HG03066 (cell line): Measurements from ENCODE around the gene YEATS2.

Source experiments
- ATAC-seq: cut with Tn5 transposase; IDR thresholded peaks from one replicate; pipeline ENCODE4 v1.9.1; 2021; ENCODE audit warnings: low read depth; ENCODE audit not compliant: unreplicated experiment

YEATS2 gene

DNA sequence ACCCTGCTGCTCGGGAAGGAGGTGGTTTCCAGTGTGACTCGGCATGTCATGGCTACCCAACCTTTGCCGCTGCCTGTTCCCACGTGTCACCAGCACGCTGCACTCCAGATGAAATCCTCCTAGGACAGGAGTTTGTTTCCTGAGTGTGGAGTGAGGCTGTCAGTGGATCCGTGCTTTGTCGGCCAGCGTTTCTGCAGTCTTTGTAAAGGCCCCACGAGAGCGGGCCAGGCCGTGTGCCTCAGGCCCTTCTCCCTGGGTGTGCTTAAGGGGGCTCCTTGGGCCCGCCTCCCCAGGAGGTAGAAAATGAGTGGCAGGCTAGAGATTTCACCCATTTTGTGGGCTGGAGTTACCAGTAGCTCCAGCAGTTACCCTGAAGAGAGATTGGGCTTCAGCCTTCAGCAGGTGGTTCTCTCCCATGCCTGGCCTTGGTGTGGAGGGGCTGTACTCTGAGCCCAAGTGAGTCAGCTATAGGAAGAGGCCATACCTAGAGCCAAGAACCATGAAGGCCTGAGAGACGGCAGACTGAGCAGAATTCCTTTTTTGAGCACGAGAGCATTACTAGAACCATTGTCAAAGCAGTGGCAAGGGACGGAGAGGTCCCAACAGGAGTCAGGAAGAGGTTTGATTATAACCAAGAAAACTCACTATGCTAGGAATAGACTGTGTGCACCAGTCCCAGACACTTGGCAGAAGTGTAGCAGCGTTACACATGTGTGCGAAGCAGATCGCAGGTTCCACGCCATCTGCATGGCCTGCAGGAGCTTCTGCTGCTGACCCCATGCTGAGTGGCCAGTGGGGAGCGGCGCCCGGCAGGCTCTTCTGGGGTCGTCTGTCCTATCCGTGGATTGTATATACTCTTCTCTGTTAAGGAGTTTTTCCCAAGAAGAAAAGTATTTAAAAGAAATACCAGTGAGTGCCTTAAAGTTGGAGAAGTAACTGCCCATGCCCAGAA, 113.3 kb downstream of the YEATS2 start:
- ATAC-seq = no peak

GRCh38 chr3:183811638-183812037, 114.0 kb downstream of the YEATS2 start:
- ATAC-seq = no peak

DNA sequence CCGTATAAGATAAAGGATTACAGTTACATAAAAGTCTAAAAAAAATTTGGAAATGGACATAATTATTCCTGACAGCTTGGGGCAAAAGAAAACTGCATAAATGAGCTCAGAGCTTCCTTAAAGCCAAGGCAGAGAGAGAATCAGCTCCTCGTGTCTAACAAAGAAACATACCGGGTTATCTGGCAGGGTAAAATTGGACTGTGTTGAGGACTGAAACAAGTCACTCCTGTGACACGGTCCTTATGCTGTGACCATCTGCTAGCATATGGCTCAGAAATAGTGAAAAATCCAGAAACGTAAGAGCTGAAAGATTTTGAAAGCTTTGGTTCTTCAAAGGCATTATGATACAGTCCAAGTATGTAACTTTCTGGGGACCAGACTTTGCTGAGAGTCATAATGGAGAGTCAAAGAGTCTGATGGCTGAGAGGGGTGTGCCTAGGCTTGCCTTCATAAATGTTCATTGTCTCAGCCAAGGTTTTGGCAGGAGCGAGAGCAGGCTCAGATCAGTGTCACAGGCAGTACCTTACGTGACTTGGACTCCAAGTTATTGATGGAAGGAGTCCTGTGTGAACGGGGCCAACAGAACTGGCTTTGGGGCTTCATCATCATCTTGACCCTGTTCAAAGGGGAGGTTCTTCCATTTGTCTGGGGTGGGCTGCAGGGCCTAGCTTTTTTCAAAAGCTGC, 115.3 kb downstream of the YEATS2 start:
- no peak for ATAC-seq

GRCh38 chr3:183814240-183814639, 116.6 kb downstream of the YEATS2 start:
- ATAC-seq = no peak

DNA sequence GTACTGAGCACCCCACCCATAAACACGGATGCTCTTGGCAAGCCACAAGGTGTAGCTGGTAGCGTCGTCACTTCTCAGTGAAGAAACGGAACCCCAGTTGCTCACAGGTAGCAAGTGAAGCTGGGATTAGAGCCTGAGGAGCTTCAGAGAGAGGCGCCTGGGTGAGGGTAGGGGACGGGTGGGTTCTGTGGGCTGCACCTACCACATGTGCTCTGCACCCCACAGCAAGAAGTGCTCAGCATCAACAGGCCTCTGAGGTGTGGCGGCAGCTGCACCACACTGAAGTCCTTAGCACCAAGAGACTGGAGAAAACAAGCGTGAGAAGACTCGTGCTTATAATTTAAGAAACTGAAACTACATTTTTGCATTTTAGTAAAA, 118.0 kb downstream of the YEATS2 start:
- ATAC-seq = no peak

DNA sequence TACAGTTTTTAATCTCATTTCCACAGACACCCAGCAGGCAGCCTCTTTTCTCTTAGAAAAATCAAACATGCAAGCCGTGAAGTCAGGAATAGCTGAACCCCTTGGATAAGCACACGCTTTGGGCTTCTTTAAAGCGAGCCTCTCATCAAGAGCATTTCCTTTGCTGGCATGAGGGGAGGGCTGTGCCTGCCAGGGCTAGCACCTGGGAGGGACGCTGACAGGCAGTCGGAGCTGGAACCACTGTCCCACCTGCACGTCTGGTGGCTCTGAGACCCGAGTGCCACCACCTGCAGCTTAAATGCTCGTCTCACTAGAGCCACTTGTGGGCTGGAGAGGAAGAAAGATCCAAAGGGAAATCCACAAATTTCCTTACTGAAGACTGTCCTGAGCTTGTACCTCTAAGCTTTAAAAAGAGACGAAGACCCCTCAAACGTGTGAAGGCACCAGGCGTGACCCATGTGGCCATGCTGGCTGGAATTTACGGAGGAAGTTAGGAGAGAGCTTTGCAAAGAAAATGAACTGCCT, 118.4 kb downstream of the YEATS2 start:
- ATAC-seq = no peak

GRCh38 chr3:183816681-183817510, 119.3 kb downstream of the YEATS2 start:
- ATAC-seq = no peak

- no peak for ATAC-seq
Observed at GRCh38 chr3:183817639-183818038, 120.0 kb downstream of the YEATS2 start.

- ATAC-seq = no peak
Observed at GRCh38 chr3:183818041-183818620, 120.5 kb downstream of the YEATS2 start.

GRCh38 chr3:183818706-183819624, 121.4 kb downstream of the YEATS2 start:
- no peak for ATAC-seq

DNA sequence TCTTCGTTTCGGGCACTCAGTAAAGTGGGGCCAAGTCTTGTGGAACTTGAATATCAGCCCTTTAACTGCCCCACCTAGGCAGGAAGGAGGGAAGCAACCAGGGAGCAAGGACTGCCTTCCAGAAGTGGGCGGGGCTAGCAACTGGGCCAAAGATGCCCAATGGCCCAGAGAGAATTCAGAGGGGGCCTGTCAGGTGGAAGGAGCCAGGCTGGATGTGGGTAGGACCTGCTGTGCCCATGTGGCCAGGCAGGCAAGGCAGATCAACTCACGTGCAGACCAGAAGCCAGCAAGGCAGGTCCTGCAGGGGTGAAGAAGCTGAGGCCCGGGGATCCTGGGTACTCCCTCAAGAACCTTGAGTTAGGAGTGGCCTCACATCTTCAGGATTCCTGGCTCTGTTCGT, 122.2 kb downstream of the YEATS2 start:
- no peak for ATAC-seq

DNA sequence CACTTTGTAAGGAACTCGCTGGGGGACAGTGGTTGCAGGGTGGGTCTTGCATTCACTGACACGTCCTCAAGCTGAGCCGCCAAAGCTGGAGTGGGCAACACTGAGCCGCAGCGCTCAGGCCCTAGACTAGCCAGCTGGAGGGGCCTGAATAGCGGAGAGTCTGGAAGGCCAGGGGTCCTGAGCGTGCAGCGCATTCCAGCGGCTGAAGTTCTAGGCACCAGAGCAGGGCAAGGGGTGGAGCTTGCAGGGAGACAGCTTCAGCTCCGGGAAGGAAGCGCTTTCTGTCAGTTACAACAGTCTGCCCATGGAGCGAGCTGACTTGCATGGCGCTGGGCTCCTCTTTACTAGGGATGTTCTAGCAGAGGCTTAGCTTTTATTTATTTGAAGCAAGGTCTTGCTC, 125.0 kb downstream of the YEATS2 start:
- ATAC-seq = no peak

DNA sequence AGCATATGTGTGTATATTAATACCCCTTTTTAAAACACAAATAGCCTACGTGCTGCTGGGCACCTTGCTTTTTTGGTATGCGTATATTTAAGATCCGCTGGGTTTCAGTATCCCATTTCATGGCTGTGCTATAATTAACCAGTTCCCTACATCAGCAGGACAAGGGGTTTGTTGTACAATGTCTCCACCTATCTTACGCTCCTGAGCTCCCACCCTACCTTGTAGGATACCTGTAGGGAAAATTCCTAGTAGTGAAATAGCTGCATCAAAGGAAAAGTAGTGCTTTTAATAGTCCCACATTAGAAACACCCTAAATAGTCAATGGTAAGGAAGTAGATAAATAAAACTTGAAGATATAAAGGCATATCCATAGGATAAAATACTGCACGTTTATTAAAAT, 126.4 kb downstream of the YEATS2 start:
- no peak for ATAC-seq

- peak; percentile 14 for ATAC-seq
Observed at GRCh38 chr3:183824761-183825455, 127.3 kb downstream of the YEATS2 start.

DNA sequence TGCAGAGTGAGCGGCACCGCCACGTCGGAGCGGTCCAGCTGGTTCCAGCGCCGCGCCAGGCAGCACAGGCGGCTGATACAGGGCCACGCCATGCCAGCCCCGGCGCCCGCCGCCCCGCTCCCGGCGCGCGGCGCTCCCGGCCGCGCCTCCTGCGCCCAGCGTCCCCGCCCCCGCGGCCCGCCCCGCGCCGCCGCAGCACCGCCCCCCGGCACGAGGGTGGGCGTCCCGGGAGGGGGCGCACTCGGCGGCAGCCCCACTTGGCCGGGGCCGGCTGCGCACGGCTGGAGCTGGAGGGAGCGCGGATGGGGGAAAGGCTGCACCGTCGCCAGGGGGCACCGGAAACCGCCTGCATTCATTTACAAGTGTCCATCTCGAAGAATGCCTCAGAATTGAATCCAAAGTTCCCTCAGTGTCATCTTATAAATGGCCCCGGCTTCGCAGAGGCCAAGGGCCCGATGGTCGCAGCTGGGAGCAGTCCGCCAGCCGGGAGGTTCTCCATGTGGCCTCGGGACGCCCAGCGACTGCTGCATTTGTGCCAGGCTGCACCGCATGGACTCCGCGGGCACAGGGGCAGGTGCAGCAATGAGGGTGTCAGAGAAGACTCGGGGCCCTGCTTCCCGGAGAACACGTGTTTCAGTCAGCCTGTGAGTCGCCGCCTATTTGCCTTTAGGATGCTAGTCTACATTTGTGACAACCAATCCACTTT, 128.0 kb downstream of the YEATS2 start, which contains the start of gene MAP6D1:
Gene MAP6D1, minus strand, starts transcription at position 122 of the 706 bp plus-strand sequence. Its CDS starts 30 bp downstream, at position 92.
- ATAC-seq = peak; percentile 53

- ATAC-seq = no peak
Observed at GRCh38 chr3:183826448-183827250, 129.1 kb downstream of the YEATS2 start.
